Lung (tissue), 12 donors: ENCODE data around the gene SLC39A2. TPM values are rescaled to one million over a fixed set of nuclear protein-coding genes. Genes with fewer than 3 reads are reported as not detected.
"Not testable (repeated sequence)": the region's sequence is repeated elsewhere in the genome, so short reads cannot be mapped to it uniquely, and the experiment has no call there.

ENCODE experiments used
- ATAC-seq: fragments of 200-7000 bp; cut with Tn5 transposase; one replicate; pipeline ENCODE4 v1.9.1; 2020; ENCODE audit warnings: moderate number of reproducible peaks; ENCODE audit not compliant: insufficient read depth, low FRiP score
- DNase-seq, 3 donors: peaks; one replicate each; pipeline ENCODE4 v3.0.0-alpha.2; 2013 to 2017
- H3K27ac ChIP-seq, 2 donors: one replicate each; pipeline ENCODE4 v1.5.1; 2013; ENCODE audit warnings: mild to moderate bottlenecking in 2 of 2, moderate library complexity in 2 of 2, control low read depth in 1 of 2, inconsistent platforms in 1 of 2, low read depth in 1 of 2, low read length in 1 of 2
- H3K27me3 ChIP-seq, 3 donors: one replicate each; pipeline ENCODE4 v1.5.1; 2013; ENCODE audit warnings: low read length in 2 of 3; ENCODE audit not compliant: control insufficient read depth in 3 of 3, insufficient read depth in 3 of 3
- H3K36me3 ChIP-seq, 4 donors: one replicate each; pipeline ENCODE4 v1.5.1; 2013; ENCODE audit warnings: low read length in 4 of 4, mild to moderate bottlenecking in 1 of 4, moderate library complexity in 1 of 4; ENCODE audit not compliant: control insufficient read depth in 4 of 4, insufficient read depth in 4 of 4
- H3K4me1 ChIP-seq, 5 donors: one replicate each; pipeline ENCODE4 v1.5.1; 2013; ENCODE audit warnings: low read length in 5 of 5, mild to moderate bottlenecking in 2 of 5, moderate library complexity in 1 of 5; ENCODE audit not compliant: control insufficient read depth in 5 of 5, insufficient read depth in 5 of 5
- H3K4me3 ChIP-seq: one replicate; pipeline ENCODE4 v1.5.1; 2013; ENCODE audit warnings: mild to moderate bottlenecking, control low read depth, moderate library complexity
- H3K9ac ChIP-seq, 2 donors: one replicate each; pipeline ENCODE4 v1.5.1; 2013; ENCODE audit warnings: low read length in 2 of 2, control low read depth in 1 of 2; ENCODE audit not compliant: insufficient read depth in 1 of 2
- H3K9me3 ChIP-seq, 4 donors: one replicate each; pipeline ENCODE4 v1.5.1; 2013; ENCODE audit warnings: low read length in 3 of 4, mild to moderate bottlenecking in 1 of 4, moderate library complexity in 1 of 4; ENCODE audit not compliant: control insufficient read depth in 4 of 4, insufficient read depth in 3 of 4
- CTCF ChIP-seq: IDR thresholded peaks from 2 replicates; pipeline ENCODE4 v1.5.1; 2012; ENCODE audit warnings: mild to moderate bottlenecking; ENCODE audit errors: control extremely low read depth, extremely low read depth
- WGBS, 2 donors: extraction: QIAGEN DNeasy Blood & Tissue Kit; methylation state at CpG; one replicate each; pipeline ENCODE4 v1.1.7; 2013; 5-methylcytosine and 5-hydroxymethylcytosine counted together
- polyA plus RNA-seq, 2 donors: library from polyadenylated mRNA; stranded (reverse); fragments of 200-250 nt; gene quantifications; one replicate each; pipeline ENCODE4 v1.2.1, GENCODE V29; 2013
- total RNA-seq, 2 donors: library from RNA; depleted of rRNA in 1 of 2; stranded (reverse); fragments of >200 nt in 1 of 2; gene quantifications; one replicate each; pipeline ENCODE4 v1.2.1, GENCODE V29; 2014 to 2021
- donor health status: control.
- donor health status: control.
- donor health status: Bipolar disorder and iron deficiency.
- donor health status: healthy.
- donor health status: DM: yes; HTN: yes; CAD: no.

The SLC39A2 gene
- total and polyA plus RNA-seq, 4 donors: 0.02 to 0.08 TPM; not detected in 2

DNA sequence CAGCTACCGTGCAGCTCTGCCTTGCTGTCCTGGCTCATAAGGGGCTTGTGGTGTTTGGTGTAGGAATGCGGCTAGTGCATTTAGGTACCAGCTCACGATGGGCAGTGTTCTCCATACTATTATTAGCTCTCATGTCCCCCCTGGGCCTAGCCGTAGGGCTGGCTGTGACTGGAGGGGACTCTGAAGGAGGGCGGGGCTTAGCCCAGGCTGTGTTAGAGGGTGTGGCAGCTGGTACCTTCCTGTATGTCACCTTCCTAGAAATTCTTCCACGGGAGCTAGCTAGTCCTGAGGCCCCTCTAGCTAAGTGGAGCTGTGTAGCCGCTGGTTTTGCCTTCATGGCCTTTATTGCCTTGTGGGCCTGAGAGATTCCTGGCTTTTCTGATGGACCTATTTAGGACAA, 2.1 kb downstream of the SLC39A2 start:
- Histone ChIP-seq H3K27me3 (no peaks in the 10 kb centered on the region), H3K4me3 (no peak overlapping the region), H3K36me3 (peaks cover 3 to 10% (median 6%) of the 10 kb centered on the region in 4 donors), H3K4me1 (peaks cover 0 to 2% (median 0%) of the 10 kb centered on the region in 5 donors), H3K9me3 (no peaks in the 10 kb centered on the region), H3K9ac (no peak overlapping the region), H3K27ac (no peak overlapping the region)
- no peak for TF ChIP-seq CTCF
- DNase-seq: no peak
- 75 to 84% methylated on average over 7 of the region's 7 CpGs for WGBS, 2 donors
- no peak for ATAC-seq

DNA sequence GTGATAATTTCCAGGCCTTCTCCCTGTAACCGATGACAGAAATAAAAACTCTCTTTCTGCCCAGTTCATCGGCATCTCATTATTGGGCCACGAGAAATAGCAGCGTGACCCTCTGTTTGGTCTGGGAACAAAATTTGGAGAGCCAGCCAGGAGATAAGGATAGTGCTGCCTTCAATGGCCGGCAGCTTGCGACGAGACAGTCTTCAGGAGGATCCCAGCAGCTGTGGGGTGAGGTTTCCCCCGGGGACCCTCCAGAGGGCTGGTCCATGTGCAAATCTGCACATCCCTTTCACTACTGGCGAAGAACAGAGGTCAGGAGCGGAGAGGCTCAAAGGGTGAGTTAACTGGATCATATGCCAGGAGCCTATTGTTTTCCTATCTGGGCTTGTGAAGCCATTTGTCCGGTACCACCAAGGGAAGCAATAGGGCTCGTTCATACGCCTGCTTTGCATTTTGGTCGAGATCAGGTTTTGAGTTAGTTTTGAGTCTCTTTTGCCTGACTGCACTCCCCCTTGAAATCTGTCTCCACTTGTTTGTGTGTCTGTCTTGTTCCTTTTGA, 4.8 kb downstream of the SLC39A2 start:
- Histone ChIP-seq H3K9ac (no peak overlapping the region), H3K27ac (no peak overlapping the region), H3K4me3 (no peak overlapping the region), H3K4me1 (no peaks in the 10 kb centered on the region), H3K9me3 (no peaks in the 10 kb centered on the region), H3K36me3 (no peaks in the 10 kb centered on the region), H3K27me3 (no peaks in the 10 kb centered on the region)
- ATAC-seq: no peak
- no peak for DNase-seq
- no peak for TF ChIP-seq CTCF
- WGBS, 2 donors: 89 to 93% methylated on average over 14 of the region's 14 CpGs

- not testable (repeated sequence) for H3K27me3 ChIP-seq, H3K4me3 ChIP-seq, H3K9me3 ChIP-seq, H3K4me1 ChIP-seq, ATAC-seq, DNase-seq, H3K36me3 ChIP-seq, H3K9ac ChIP-seq, H3K27ac ChIP-seq
- 80 to 88% methylated on average over 3 of the region's 3 CpGs for WGBS, 2 donors
Observed at GRCh38 chr14:21009721-21010120, 10.6 kb downstream of the SLC39A2 start.

DNA sequence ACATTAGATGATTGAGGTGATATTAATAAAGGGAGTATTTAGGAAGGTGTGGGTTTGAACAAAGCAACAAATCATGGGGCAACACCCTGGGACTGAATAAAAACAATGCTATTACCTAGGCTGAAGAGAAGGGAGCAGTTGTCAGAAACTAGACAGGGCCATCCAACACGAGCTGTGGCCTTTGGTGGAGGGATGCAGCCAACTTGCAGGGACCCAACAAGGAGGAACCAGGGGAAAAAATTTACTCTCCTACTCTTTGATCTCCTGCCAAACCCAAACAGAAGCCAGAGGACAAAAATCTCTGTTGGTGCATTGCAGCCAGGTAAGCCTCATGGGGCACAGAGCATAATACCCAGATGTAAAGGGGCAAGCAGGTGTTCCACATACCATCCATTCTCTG, 12.0 kb downstream of the SLC39A2 start:
- Histone ChIP-seq H3K9me3 (no peaks in the 10 kb centered on the region), H3K4me3 (no peak overlapping the region), H3K9ac (no peak overlapping the region), H3K36me3 (no peaks in the 10 kb centered on the region), H3K4me1 (peaks cover 0 to 4% (median 0%) of the 10 kb centered on the region in 5 donors), H3K27me3 (no peaks in the 10 kb centered on the region), H3K27ac (no peak overlapping the region)
- no peak for TF ChIP-seq CTCF
- DNase-seq (no peak), ATAC-seq (no peak)
- 78 to 90% methylated on average over 1 of the region's 1 CpG for WGBS, 2 donors
